Frontal cortex (tissue), 4 donors: ENCODE measurements around the gene ZIM2. TPM values are rescaled to one million over a fixed set of nuclear protein-coding genes. Genes with fewer than 3 reads are reported as not detected.
"Not testable (repeated sequence)": the region's sequence is repeated elsewhere in the genome, so short reads cannot be mapped to it uniquely, and the experiment has no call there.

Experiments used
- DNase-seq, 2 donors: peaks; one replicate each; pipeline ENCODE4 v3.0.0; 2012; ENCODE audit warnings: low spot score in 2 of 2
- FAIRE-seq: peaks from 2 replicates; lab custom pipeline; 2012; peaks lifted over from hg19 to GRCh38; lab: Jason Lieb, UNC
- total RNA-seq: library from RNA; depleted of rRNA; stranded (reverse); fragments of >200 nt; gene quantifications from one replicate; pipeline ENCODE4 v1.2.3, GENCODE V29; 2014
- donor health status: control.
- donor health status: control.
- donor health status: control.

The ZIM2 gene
- 4.5 TPM for total RNA-seq

DNA sequence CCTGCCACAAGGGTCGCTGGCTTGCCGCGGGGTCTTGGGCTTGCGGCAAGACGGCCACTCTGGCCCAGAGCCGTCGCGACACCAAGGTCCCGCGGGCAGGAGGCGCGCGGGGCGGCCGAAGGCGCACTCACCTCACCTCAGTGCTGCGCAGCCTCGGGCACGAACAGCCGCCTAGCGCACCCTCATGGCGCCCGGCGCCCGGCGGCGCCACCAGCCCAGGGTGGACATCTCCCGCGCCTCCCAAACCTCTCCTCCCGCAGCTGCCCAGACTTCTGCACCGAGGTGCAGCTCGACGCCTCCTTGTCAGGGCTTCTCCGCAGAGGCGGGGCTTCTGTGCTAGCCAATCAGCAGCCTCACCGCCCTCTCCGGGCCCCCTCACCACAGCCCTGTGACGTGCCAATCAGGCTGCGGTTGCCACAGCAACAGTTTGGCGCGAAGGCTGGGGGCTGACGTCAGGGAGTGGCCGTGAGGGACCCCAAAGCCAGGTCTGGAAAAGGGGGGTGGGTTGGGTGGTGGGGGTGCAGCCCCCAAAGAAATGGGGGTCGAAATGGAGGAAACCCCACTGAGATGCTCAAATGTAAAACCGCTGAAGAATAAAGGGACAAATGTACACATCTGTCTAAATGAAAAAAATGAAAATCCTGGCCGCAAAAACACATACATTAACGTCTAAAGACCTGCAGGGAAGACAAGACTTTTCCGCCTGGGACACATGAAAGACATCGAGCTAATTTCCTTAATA is at the start of gene ZIM2, which contains the start of gene PEG3:
Gene ZIM2 (minus strand): TSS at position 276 of the 742 bp plus-strand sequence. CDS start 16,449 bp downstream, outside the sequence.
Gene PEG3 (minus strand): TSS at position 276 of the 742 bp plus-strand sequence. CDS start 16,071 bp downstream, outside the sequence.
- FAIRE-seq (no peak), DNase-seq (peak; percentile 52 to 62)

DNA sequence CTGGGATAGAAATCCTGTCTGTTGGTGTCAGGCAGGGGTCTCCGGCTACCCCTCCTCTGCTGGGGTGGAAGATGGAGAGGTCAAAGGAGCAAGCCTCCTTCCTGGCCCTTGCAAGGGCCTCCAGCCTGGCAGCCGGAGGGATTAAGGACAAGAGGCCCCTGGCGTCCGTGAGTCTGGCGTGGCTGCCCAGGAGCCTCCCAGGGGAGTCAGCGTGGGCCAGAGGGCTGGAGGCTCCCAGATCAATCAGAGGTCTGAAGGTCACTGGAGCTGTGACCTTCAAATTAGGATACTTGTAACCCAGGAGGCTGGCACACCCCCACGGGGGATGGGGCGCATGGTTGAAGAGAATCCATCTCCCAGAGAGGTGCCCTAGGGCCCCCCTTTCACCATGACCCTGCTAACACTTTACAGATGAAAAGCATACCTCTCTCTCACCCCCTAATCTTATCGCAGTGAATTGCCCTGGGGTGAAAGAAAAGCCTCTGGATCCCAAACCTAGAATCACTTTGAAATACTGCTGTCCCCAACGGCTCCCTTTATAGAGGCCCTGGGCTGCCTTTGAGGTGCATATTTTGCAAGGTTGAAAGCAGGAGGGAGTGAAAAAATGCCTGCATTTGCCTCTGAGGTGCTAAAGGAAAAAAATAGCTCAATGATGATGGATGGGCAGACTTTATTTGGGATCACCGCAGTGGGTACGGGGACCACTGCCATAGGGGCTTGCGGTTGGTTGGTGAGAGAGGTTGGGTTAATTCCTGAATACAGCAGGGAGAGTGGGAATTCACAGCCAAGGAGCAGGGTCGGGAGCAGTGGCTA is 44.9 kb upstream of the ZIM2 start:
- no peak for FAIRE-seq
- no peak for DNase-seq

DNA sequence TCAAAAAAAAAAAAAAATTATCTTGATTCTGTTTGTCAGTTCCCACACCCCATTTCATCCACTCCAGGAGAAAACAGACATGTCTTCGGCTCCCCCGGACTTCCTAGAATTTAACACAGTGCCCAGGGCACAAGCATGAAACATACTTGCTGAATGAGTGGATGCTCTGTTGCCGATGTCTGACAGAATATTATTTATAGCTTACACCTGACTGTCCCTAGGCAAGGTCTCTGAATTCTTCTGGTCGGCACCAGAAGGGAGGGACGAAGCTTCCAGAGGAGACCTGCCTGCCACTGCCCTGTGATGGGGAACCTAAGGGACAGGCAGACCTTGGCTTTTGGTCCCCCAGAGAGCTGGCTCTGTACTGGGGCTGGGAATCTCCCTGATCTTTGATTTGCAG is 43.9 kb upstream of the ZIM2 start:
- FAIRE-seq (no peak), DNase-seq (no peak)

DNA sequence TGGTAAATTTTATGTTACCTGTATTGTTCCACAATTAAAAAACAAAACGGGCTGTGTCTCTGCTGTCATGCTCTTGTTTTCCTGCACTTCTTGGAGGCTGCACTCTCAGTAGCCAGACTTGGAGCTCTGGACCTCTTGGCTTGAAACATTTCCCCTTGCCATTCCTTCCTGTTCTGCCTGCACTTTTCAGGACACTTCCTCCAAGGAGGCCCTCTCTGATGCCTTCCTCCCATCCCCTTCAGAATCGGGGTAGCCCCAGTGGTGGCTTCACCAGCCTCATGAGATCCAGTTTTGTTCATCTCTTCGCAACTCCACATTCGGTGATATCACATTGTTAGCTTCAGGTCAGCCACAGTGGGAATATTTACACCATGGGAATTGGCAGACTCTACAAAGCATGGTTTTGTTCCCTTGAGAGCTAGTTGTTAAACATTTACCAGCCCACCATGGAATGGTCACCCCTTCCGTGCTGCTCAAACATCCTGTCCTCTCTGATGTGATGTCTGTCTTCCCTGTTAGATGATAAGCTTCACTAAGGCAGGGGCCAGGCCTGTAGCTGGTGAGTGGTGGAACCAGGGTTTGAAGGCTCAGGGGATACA is 40.2 kb upstream of the ZIM2 start:
- no peak for DNase-seq
- no peak for FAIRE-seq

DNA sequence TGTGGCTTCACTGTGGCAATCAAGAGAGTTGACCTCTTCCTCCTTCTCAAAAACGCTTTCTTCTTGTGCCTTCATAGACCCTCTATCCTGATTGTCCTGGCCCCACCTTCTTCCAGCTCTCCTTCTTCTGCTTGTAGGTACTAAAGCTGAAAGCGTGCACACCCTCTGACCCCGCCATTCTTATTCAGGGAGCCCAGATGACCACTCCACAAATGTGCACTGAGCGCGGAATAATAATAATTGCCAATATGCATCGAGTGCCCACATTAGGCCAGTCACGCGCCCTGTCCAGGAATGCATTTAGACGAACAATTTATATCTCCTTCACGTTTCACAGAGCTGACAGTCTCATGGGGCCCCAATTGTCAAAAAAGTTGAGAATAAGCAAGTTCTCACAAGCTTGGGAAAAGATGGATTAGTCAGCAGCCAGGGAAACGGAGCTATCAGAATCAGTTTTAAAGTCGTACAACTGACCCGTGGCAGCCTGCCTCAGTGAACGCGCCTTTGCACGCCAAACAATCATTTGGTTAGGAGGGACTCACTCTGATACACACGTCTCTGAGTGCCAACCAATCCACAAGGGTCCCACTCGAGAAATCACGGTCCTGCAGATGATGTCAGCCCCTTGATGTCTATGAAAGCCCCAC is 36.7 kb upstream of the ZIM2 start:
- DNase-seq (no peak), FAIRE-seq (no peak)

DNA sequence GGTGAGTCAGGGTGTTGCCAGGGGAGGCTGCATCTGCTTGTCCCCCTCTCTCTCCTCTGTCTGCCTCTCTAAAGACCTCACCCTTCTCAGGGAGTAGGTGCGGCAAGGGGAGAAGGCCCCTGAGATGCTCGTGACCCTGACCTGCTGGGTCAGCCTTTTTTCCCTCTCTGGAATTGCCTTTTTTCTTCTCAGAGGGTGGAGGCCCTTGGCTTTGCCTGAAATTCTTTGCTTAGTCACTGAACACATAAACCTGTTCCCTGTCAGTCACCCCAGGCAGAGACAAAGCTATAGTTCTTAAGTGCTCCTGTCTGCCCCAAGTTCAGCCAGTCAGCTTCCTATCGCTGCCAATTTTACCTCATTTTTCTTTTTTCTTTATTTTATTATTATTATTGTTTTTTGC is 35.2 kb upstream of the ZIM2 start:
- no peak for FAIRE-seq
- DNase-seq = no peak

DNA sequence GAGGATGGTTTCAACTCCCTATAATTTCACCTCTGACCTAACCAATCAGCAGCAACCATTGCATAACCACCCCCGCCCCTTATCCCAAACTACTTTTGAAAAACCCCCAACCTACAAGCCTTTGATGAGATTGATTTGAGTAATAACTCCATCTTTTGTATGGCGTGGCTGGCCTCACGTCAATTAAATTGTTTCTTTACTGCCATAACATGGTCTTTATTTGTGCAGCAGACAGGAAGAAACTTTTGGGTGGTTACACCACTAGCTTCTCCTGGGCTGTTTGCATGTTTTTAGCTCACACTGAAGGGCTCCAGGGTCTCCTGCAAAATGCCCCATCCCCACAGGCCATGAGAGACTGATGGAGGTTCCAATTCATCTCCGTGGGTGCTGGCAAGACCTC is 34.0 kb upstream of the ZIM2 start:
- DNase-seq = no peak
- FAIRE-seq = no peak

DNA sequence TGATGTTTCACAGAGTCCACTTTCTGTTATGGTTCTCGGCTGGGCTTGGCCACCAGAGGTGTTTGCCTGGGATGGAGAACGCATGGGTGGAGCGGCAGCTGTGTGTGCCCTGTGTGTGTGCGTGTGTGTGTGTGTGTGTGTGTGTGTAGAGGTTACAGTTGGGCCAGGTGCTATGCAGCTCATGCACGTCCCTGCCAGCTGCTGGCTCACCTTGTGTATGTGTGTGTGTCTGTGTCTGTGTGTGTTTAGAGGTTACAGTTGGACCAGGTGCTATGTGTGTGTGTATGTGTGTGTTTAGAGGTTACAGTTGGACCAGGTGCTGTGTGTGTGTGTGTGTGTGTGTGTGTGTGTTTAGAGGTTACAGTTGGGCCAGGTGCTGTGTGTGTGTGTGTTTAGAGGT is 33.0 kb upstream of the ZIM2 start:
- DNase-seq (no peak), FAIRE-seq (no peak)

DNA sequence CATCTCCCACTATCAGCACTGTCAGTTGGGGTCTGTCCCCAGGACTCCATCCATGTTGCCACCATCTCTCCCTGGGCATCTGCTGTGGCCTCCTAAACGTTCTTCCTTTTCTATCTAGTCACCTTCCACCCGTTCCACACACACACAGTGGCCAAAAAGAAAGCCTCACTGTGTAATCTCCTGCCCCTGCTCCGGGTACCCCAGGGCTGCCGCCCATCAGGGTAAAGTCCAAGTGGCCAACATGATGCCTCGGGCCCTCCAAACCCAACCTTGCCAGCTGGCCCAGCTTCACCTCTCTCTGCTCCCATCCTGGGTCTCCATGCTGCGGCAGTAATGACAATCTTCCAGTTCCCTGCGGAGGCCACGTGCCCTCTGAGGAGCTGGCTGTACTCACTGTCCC is 29.4 kb upstream of the ZIM2 start:
- no peak for DNase-seq
- no peak for FAIRE-seq

DNA sequence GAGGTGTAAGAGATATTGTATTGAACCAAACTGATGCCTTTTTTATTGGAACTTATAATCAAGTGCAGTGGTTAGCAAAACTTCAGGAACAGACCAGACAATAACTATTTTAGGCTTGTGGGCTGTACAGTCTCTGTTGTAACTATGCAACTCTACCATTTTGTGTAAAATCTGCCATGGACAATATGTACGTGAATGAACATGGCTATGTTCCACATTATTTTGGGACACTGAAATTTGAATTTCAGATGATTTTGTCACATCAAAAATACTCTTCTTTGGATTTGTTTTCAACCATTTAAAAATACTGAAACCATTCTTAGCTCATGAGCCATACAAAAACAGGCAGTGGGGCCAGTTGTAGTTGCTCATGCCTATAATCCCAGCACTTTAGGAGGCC is 27.9 kb upstream of the ZIM2 start:
- DNase-seq (no peak), FAIRE-seq (no peak)

DNA sequence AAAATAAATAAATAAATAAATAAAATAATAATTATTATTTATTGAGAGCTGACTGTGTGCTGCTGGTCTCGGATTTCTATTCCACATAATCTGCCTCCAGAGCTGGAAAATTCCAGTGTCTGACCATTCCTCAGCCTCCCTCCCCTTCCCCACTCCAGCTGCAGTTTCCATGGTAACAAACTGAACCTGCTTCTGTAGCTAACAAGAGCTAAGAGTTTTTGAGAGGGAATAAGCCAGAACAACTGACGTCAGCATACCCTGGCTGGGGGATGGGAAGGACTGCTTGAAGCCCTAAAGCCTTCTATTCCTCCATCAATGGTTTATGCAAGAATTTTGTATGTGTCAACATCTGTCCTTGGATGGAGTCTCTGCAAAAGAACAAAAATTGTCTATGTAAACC is 26.0 kb upstream of the ZIM2 start:
- FAIRE-seq (no peak), DNase-seq (peak in 1 of 2 donors; percentile 27)

DNA sequence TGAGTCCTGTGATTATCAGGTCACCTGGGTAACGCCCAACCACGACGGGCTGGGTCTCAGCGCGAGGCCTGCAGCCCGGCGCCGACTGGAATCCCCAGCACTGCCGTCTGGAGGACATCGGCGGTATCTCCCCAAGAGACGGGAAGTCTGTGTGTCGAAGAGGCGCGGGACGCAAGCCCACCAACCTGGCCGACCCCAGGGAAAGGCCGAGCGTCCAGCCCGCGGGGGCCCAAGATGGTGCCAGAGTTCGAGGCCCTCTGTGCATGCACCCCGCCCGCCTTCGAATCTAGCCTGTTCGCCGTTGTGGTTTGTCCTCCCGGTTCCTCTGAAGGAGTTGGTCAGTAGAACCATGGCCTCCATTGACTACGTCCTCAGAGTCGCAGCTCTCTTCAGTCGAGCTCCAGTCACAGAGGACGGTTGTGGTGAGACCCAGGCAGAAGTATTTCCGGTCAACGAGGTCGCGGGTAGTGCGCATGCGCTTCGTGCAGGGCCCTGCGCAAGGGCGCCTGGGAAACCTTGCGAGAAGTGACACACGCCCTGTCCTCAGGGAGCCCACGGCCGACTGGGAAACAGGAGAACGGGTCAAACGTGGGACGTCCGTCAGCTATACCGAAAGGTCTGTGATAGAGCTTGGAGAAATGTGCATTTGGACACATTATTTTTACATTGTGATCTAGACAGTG is 24.1 kb upstream of the ZIM2 start:
- no peak for FAIRE-seq
- DNase-seq = no peak

DNA sequence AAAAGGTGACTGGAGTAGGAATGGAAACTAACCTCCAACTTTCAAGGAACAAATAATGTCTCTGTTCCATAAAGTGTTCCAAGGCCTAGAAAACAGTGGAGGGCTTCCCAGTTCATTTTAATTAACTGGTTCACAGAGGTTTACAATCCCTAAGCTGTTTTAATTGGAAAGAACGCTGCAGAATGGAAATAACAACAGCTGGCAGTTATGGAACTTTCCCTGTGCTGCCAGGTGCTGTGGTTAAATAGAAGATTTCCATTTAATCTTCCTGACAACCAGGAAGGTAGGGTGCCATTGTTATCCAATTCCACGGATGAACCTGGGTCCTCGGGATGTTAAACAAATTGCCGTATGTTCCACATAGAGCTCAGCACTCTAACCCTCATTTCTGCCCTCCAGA is 22.2 kb upstream of the ZIM2 start:
- FAIRE-seq = no peak

DNA sequence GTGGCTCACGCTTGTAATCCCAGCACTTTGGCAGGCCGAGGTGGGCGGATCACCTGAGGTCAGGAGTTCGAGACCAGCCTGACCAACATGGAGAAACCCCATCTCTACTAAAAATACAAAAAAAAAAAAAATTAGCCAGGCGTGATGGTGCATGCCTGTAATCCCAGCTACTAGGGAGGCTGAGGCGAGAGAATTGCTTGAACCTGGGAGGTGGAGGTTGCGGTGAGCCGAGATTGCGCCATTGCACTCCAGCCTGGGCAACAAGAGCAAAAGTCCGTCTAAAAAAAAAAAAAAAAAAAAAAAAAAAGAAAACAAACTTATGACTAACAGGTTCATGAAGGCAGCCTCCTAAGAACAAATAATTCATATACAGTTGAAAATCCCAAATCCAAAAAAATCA is 19.9 kb upstream of the ZIM2 start:
- not testable (repeated sequence) for DNase-seq, FAIRE-seq

More for the DNA sequence above, 22.2 kb upstream of the ZIM2 start:
- no peak for DNase-seq

DNA sequence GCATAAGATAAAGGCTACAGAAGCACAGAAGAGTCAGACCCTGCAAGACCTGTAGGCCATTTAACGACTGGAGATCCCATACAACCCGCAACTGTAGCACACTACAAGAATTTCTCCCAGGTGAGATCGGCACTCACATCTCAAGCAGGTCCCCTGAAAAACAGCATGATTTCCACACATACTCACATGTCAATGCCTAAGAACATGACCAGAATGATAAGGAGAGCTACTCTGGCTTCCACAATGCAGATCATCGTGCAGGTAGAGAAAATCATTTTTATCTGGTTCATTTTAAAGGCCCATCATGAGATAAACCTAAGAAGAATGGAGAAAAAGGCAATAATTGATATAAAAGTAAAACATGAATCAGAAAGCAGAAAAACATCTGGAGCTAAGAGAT is 17.5 kb upstream of the ZIM2 start:
- DNase-seq = no peak
- no peak for FAIRE-seq

DNA sequence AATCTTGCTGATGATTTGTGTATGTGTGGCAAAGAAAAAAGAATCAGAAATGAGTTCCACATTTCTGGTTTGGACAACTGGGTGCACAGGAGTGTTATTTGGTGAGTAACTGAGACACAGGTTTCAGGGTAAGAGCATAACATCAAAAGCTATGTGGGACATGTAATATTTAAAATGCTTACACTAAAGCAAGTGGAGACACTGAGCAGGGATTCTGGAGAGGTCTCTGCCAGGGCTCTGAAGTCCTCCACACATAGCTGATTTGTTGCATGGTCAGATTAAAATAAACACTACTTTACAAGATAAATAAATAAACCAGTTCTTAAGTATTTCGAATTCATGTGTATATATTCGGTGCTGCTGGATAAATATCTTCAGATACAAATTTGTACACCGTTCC is 16.3 kb upstream of the ZIM2 start:
- DNase-seq (no peak), FAIRE-seq (no peak)

DNA sequence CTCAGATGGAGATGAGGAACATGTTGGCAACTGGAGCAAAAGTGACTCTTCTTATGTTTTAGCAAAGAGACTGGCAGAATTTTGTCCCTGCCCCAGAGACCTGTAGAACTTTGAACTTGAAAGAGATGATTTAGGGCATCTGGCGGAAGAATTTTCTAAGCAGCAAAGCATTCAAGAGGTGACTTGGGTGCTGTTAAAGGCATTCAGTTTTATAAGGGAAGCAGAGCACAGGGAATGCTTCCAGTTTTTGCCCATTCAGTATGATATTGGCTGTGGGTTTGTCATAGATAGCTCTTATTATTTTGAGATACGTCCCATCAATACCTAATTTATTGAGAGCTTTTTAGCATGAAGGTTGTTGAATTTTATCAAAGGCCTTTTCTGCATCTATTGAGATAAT is 11.8 kb upstream of the ZIM2 start:
- not testable (repeated sequence) for FAIRE-seq

DNA sequence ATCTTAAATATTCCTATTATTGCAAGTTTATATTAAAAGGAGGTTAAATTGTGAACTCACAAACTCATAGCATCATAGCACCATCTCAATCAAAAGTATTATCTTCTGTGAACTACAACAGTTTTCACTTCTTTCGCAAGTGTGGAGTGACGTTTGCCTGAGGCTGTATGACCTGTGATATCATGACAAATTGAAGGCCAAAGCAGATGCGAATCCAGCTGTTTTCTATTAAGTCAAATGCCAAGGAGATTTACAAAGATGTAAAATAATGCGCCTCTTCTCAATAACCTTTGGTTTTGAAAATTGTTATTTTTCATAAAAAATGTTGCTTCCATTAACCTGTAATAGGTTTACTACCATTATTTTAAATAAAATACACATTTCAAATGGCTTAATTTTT is 7.6 kb upstream of the ZIM2 start:
- no peak for FAIRE-seq
- DNase-seq = no peak

More for the DNA sequence above, 11.8 kb upstream of the ZIM2 start:
- DNase-seq = not testable (repeated sequence)

DNA sequence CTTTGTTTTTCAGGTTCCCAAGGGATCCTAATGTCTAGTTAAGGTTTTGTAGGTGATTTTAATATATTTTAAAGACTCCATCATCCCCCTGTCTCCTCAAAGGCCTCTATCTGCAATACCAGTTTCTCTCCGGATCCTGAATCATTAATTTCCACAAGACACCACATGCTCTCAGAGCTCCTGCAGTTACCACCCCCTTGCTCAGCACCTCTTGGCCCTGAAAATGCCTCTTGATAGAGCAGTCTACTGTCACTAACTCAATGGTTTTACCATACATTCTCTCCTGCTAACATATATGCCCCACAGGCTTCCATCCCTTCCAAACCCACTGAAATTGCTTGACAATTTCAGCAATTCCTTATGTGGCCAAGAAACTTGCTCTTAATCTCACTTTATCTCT is 1.9 kb upstream of the ZIM2 start:
- no peak for DNase-seq
- FAIRE-seq = no peak

DNA sequence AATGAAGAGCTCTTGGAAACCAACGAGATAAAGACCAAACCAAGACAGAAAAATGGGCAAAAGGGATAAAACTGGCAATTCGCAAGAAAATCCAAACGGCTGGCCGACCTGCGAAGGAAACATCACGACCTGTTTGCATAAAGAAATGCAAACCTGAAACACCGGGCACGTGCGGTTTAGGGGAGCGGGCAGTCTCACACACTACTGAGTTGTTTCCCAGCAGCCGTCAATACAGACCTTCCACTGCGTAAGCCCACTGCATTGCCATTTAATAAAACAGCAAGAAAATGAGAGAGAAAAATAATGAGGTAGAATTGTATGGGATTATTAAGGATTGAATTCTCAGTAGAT is 642 bp upstream of the ZIM2 start:
- no peak for FAIRE-seq
- DNase-seq = no peak
